Measurements from ENCODE around the gene EXOG.

- TF ChIP-seq ELF4 (CRISPR knock-in tag; IDR thresholded peaks at IDR 0.05; ENCODE audit: low read depth): no peak
- TF ChIP-seq USF2 (CRISPR knock-in tag; IDR thresholded peaks at IDR 0.05): no peak
- no peak for TF ChIP-seq OVOL2 (CRISPR knock-in tag; IDR thresholded peaks at IDR 0.05; ENCODE audit: borderline replicate concordance)
- no peak for TF ChIP-seq ERG (CRISPR knock-in tag; IDR thresholded peaks at IDR 0.05)
- TF ChIP-seq JUN (CRISPR knock-in tag; IDR thresholded peaks at IDR 0.05): no peak
- TF ChIP-seq TCF7 (CRISPR knock-in tag; IDR thresholded peaks at IDR 0.05; ENCODE audit: low read depth): no peak
- TF ChIP-seq CTCF (IDR thresholded peaks at IDR 0.05): no peak
- TF ChIP-seq RELA (CRISPR knock-in tag; IDR thresholded peaks at IDR 0.05; ENCODE audit: borderline replicate concordance): no peak
Measured at GRCh38 chr3:38478901-38479300, 17.2 kb upstream of the EXOG start.

All from WTC11 (cell line).